ENCODE measurements around the gene BRD1. TPM values are rescaled to one million over a fixed set of nuclear protein-coding genes. Genes with fewer than 3 reads are reported as not detected.

BRD1 gene
- total and polyA plus RNA-seq, 8 donors = 27.4 to 50.3 (median 37.9) TPM

- TF ChIP-seq CTCF (IDR thresholded peaks at IDR 0.05) = no peak
- Histone ChIP-seq H3K9me3 (no peaks in the 10 kb centered on the region), H3K4me3 (no peak overlapping the region), H3K27ac (no peak overlapping the region), H3K4me1 (peaks cover 0 to 8% of the 10 kb centered on the region in 2 donors), H3K27me3 (no peaks in the 10 kb centered on the region), H3K36me3 (peaks cover 0 to 94% of the 10 kb centered on the region in 2 donors)
- intact Hi-C loops (cut with DNase I) = loop anchor here in 1 of 2 donors (10.0 kb wide), 1 partner anchor 139 kb away; the partner anchor contains the start of genes ALG12 and CRELD2
- ATAC-seq (no peak), DNase-seq (peak in 1 of 4 donors; percentile 63)
Observed at GRCh38 chr22:49775867-49776511, 51.7 kb downstream of the BRD1 start.

GRCh38 chr22:49775191-49775866, 52.3 kb downstream of the BRD1 start:
- TF ChIP-seq CTCF (IDR thresholded peaks at IDR 0.05) = no peak
- Histone ChIP-seq H3K36me3 (peaks cover 0 to 88% of the 10 kb centered on the region in 2 donors), H3K27ac (no peak overlapping the region), H3K4me1 (peaks cover 0 to 1% of the 10 kb centered on the region in 2 donors), H3K4me3 (no peak overlapping the region), H3K27me3 (no peaks in the 10 kb centered on the region), H3K9me3 (no peaks in the 10 kb centered on the region)
- intact Hi-C loops (cut with DNase I) = loop anchor here in 1 of 2 donors (10.0 kb wide), 1 partner anchor 139 kb away; the partner anchor contains the start of genes ALG12 and CRELD2
- ATAC-seq (no peak), DNase-seq (peak in 1 of 4 donors; percentile 49)

- ATAC-seq = no peak
- Histone ChIP-seq H3K27me3 (no peaks in the 10 kb centered on the region), H3K9me3 (no peaks in the 10 kb centered on the region), H3K4me3 (no peak overlapping the region), H3K36me3 (peaks cover 0 to 83% of the 10 kb centered on the region in 2 donors), H3K4me1 (no peaks in the 10 kb centered on the region), H3K27ac (no peak overlapping the region)
- TF ChIP-seq CTCF (IDR thresholded peaks at IDR 0.05) = no peak
- DNase-seq = peak in 1 of 4 donors; percentile 64
- intact Hi-C loops (cut with DNase I) = loop anchor here in 1 of 2 donors (10.0 kb wide), 1 partner anchor 140 kb away; the partner anchor contains the start of genes ALG12 and CRELD2
Observed at GRCh38 chr22:49774499-49775151, 53.0 kb downstream of the BRD1 start.

- no peaks in the 10 kb centered on the region for H3K9me3 ChIP-seq
- H3K36me3 ChIP-seq = peaks cover 0 to 78% of the 10 kb centered on the region in 2 donors
- no peak for TF ChIP-seq CTCF (IDR thresholded peaks at IDR 0.05)
- intact Hi-C loops (cut with DNase I) = loop anchor here in 1 of 2 donors (10.0 kb wide), 1 partner anchor 141 kb away; the partner anchor contains the start of genes ALG12 and CRELD2
- H3K27me3 ChIP-seq = no peaks in the 10 kb centered on the region
- H3K4me1 ChIP-seq = no peaks in the 10 kb centered on the region
- ATAC-seq (no peak), DNase-seq (peak in 1 of 4 donors; percentile 64)
- no peak overlapping the region for H3K4me3 ChIP-seq
- H3K27ac ChIP-seq = no peak overlapping the region
Observed at GRCh38 chr22:49774046-49774445, 53.6 kb downstream of the BRD1 start.
